DMS114 treated with DMSO at 0.1 percent for 48 hours (cell line): ENCODE results near the gene KYNU.
"Not testable (repeated sequence)": the region's sequence is repeated elsewhere in the genome, so short reads cannot be mapped to it uniquely, and the experiment has no call there.

ENCODE experiments used
- DNase-seq: peaks from one replicate; lab custom pipeline; 2025; ENCODE audit not compliant: unreplicated experiment; lab: John Stamatoyannopoulos, UW

KYNU gene

DNA sequence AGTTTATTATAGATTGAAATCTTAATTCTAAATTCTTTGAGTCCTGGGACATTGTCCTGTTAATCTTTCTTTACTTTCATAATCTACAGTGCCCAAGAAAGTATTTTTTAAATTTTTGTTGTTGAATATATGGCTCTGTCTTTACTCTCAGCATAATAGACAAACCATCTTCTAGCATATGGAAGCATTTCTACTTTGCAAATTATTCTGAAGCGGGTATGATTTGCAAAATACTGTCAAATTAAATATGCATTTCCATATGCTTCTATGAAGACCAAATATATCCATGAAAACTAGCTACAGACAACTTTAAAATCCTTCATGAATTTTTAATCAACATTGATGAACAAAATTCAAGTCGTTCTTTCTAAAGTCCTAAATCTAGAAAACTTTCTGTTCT, 117.2 kb downstream of the KYNU start:
- DNase-seq: no peak

DNA sequence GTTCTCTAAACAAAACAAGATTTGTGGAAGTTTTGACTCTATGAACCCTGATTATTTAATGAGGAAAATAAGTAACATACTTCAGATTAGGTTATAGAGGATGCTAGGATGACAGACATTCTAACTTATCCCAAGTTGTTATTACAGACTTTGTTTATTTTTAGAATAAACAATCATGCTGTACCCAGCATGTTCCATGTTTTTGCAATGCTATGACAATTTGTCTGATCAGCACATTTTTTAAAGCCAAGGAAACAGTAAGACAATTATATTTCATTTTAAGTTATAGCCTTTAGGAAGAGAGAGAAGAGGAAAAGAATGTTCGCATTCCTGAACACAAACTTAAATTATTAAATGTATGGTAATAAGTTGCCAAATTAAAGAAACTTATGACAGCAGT, 119.8 kb downstream of the KYNU start:
- DNase-seq: no peak

DNA sequence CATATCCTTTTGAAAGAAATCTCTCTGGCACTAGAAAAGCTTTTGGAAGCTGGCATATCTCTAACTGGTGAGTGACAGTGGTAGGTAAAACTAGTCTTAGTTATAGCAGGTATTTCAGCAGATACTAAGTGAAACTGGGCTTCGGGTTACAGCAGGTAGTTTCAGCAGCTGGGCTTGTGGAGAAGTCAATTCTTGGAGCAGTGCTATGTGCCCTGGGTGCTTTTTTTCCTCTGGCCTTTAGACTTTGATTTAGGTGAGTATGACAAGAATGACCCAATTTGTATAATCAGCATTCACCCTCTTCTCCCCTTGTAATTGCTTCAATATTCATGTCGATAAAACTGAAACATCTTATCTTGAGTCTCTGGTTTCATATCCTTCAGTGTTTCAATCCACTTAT, 123.1 kb downstream of the KYNU start:
- no peak for DNase-seq

DNA sequence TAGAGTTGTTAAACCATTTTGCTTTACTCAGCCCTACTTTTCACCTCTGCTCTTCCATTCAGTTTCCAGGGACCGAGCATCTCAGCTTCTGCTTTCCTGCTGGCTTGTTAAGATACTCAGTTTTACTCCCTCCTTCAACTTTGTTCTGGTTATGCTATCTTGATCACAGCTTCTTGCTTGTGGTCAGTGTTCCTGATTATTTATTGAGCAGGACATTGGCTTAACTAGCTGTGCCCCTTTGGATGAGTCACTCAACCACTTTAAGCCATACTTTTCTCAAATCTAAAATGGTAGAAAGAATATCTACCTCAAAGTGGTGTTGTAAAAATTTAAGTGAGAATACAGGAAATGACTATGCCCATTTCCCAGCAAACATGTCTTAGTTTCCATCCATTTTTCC, 124.0 kb downstream of the KYNU start:
- DNase-seq: no peak

DNA sequence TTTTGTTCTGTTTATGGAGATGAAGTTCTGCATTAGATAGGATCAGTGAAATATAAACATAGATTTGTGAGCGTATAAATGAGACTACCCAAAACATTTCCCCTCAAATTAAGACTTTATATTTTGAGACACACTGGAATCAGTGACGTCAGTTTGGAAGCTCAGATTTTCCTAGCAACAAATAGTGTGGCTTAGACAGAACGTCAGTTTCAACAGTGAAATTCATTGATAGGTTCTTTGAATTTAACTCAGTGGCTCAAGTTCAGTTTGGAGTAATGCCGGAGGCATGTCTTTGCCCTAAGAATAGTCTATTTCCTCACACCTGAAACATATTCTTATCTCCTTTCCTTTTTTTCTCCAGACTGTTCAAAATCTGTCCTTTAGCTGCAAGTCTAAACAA, 138.2 kb downstream of the KYNU start:
- no peak for DNase-seq

DNA sequence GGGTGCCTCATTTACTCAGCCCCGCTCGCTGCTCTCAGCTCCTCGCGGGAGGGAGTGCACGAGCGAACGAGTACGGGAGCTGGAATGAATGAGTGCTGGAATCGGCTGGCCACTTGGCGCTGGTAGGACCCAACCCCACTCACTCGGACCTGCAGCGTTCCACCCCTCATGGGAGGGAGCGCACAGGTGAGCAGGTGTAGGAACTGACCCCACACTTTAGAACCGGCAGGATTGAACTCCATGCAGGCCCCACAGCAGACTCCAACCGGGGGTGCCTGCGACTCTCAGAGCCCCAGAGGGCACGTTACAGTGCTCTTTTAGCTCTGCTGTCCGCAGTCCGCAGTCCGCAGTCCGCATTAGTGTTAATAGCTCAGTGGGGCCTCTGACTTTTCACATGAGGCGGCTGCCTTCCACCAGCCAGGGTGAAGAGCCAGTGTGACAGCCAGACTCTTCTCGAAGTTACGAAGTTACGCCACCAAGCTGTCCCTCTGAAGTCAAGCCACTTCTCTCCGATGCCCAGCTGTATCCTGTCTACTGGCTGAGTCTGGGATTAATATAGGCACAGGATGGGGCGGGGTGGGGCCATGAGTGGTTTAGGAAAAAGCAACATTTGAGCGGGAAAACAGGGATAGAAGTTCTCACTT, 149.1 kb downstream of the KYNU start:
- DNase-seq: no peak

DNA sequence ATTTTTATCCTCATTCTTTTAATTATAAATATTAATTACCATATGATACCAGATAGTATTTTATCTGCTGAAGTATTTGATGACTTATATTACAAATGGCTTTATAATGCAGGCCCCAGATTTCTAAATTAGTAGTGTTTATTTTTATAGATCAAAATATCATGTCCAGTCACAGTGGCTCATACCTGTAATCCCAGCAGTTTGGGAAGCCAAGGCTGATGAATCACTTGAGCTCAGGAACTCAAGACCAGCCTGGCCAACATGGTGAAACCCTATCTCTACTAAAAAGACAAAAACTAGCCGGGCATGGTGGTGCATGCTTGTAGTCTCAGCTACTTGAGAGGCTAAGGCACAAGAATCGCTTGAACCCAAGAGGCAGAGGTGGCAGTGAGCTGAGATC, 151.7 kb downstream of the KYNU start:
- DNase-seq: no peak

DNA sequence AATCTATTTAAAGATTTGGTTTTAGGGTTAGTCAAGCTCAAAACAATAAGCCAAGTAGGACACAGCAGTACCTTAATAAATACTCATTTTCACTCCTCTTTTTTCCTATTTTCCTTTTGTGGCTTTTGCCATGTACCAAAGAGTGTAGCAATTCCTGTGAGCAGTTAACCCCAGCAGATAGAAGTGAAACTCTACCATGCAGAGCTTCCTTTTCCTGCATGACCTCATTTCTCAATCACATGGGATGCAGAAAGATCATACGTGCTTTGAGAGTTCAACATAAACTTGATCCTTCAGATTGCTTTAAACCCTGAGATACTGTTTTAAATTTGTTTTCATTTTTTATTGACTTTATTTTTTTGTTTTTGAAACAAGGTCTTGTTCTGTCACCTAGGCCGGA, 152.7 kb downstream of the KYNU start:
- DNase-seq: no peak

- DNase-seq: peak; percentile 74
Measured at GRCh38 chr2:143034292-143035074, 157.0 kb downstream of the KYNU start.

DNA sequence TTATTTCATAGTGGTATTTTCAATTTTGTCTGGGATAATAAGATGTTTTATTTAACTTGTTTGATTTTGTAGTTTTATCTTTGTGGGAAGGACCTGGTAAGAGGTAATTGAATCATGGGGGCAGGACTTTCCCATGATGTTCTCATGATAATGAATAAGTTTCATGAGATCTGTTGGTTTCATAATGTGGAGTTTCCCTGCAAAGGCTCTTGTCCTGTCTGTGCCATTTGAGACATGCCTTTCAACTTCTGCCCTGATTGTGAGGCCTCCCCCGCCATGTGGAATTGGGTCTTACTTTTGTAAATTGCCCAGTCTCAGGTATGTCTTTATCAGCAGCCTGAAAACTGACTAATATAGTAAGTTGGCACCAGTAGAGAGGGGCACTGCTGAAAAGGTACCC, 174.0 kb downstream of the KYNU start:
- DNase-seq: no peak

GRCh38 chr2:143053437-143053836, 176.0 kb downstream of the KYNU start:
- not testable (repeated sequence) for DNase-seq

- no peak for DNase-seq
Measured at GRCh38 chr2:143056550-143056949, 179.1 kb downstream of the KYNU start.

DNA sequence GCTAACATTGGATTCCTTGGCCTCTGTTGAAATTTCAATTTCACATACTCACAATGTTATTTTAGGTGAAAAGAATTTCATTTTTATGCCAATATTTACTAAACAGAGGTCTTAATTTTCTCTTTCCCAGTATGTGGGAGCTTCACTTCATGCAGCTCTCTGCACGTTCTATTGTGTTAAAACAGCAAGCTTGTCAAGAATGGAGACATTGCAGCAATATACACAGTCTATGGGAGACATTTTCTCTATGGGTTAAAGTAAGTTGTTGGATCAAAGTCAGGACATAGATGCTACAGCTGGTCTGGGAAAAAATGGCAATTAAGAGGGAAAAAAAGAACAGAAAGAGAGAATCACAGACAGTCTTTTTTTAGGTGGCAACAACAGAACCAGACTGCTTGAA, 181.4 kb downstream of the KYNU start:
- no peak for DNase-seq

- DNase-seq: no peak
Measured at GRCh38 chr2:143063612-143064200, 186.2 kb downstream of the KYNU start.

DNA sequence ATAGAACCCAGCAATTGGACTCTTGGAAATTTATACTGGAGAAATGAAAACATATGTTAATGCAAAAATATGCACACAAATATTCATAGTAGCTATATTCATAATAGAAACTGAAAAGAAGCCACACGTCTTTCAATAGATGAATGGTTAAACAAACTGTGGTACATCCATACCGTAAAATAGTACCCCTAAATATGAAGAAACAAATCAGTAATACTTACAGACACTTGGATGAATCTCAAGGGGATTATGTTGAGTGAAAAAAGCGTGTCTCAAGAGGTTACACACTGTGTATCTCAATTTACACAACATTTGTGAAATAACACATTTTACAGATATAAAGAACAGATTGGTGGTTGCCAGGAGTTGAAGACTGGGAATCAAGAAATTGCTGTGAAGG, 190.6 kb downstream of the KYNU start:
- DNase-seq: no peak

- no peak for DNase-seq
Measured at GRCh38 chr2:143068509-143068908, 191.0 kb downstream of the KYNU start.

DNA sequence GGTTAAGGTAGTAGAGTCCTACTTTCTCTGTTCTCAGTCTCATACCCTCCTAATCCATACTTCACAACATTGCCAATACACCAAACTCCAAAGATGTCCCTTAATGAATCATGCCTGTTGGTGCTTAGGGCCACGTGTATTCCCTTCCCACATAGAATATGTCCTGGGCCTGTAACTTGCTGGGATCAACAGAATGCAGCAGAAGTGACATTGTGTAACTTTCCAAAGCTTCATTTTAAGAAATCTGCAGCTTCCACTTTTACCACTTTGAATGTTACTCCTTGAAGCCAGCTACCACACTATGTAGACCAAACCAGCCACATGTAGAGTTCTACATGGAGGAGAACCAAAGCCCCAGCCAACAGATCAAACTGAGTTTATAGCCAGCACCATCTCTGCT, 193.2 kb downstream of the KYNU start:
- no peak for DNase-seq

- DNase-seq: no peak
Measured at GRCh38 chr2:143071185-143071876, 193.9 kb downstream of the KYNU start.

DNA sequence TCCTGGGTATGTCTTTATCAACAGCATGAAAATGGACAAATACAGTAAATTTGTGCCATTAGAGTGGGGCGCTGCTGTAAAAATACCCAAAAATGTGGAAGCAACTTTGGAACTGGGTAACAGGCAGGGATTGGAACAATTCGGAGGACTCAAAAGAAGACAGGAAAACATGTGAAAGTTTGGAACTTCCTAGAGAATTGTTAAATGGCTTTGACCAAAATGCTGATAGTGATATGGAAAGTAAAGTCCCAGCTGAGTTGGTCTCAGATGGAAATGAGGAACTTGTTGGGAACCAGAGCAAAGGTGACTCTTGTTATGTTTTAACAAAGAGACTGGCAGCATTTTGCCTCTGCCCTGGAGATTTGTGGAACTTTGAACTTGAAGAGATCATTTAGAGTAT, 197.4 kb downstream of the KYNU start:
- not testable (repeated sequence) for DNase-seq

GRCh38 chr2:143075711-143076110, 198.2 kb downstream of the KYNU start:
- DNase-seq: no peak

DNA sequence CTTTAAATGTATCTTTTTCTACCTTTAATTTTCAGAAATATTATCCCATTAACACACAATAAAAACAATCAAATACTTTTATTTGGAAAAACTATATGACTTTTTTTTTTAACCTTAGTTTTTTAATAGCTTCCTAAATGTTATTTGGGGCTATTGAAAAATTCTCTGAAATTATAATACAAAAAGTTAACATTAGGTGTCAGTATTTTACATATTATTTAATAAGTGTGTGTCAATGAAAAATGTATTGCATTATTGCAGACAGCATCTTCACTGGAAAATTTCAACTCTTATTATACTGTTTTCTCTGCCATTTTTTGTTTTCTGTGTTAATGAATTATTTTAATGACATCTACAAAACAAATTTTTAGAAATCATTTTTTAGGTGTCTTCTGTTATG, 200.6 kb downstream of the KYNU start:
- no peak for DNase-seq

- no peak for DNase-seq
Measured at GRCh38 chr2:143081616-143082015, 204.2 kb downstream of the KYNU start.
